ENCODE data around the gene NUP93.

NUP93 gene

GRCh38 chr16:56700631-56701030 lies 29.3 kb upstream of the NUP93 start:
- no peaks in the 10 kb centered on the region for H3K4me1 Mint-ChIP-seq

GRCh38 chr16:56701534-56701933 lies 28.4 kb upstream of the NUP93 start:
- Mint-ChIP-seq H3K27me3 (ENCODE audit: low read depth) (peaks cover 19% of the 10 kb centered on the region), H3K4me1 (no peaks in the 10 kb centered on the region), H3K36me3 (ENCODE audit: low read depth) (no peaks in the 10 kb centered on the region), H3K27ac (no peak overlapping the region), H3K9me3 (peaks cover 7% of the 10 kb centered on the region), H3K4me3 (no peak overlapping the region)
- no peak for TF ChIP-seq CTCF (IDR thresholded peaks at IDR 0.05; ENCODE audit: unreplicated experiment in 3 of 3)

More at GRCh38 chr16:56700631-56701030, 29.3 kb upstream of the NUP93 start:
- H3K27ac Mint-ChIP-seq, result no peak overlapping the region
- peaks cover 7% of the 10 kb centered on the region for H3K9me3 Mint-ChIP-seq
- H3K4me3 Mint-ChIP-seq, result no peak overlapping the region
- no peaks in the 10 kb centered on the region for H3K36me3 Mint-ChIP-seq (ENCODE audit: low read depth)
- TF ChIP-seq CTCF (IDR thresholded peaks at IDR 0.05; ENCODE audit: unreplicated experiment in 3 of 3), result no peak
- H3K27me3 Mint-ChIP-seq (ENCODE audit: low read depth), result peaks cover 20% of the 10 kb centered on the region

- TF ChIP-seq CTCF (IDR thresholded peaks at IDR 0.05; ENCODE audit: unreplicated experiment in 3 of 3), result no peak
- Mint-ChIP-seq H3K36me3 (ENCODE audit: low read depth) (no peaks in the 10 kb centered on the region), H3K27me3 (ENCODE audit: low read depth) (peaks cover 19% of the 10 kb centered on the region), H3K4me3 (no peak overlapping the region), H3K4me1 (no peaks in the 10 kb centered on the region), H3K27ac (no peak overlapping the region), H3K9me3 (peaks cover 2% of the 10 kb centered on the region)
Measured at GRCh38 chr16:56702836-56703235, 27.1 kb upstream of the NUP93 start.

- TF ChIP-seq CTCF (IDR thresholded peaks at IDR 0.05; ENCODE audit: unreplicated experiment in 3 of 3), result no peak
- Mint-ChIP-seq H3K9me3 (no peaks in the 10 kb centered on the region), H3K27ac (no peak overlapping the region), H3K4me1 (no peaks in the 10 kb centered on the region), H3K27me3 (ENCODE audit: low read depth) (peaks cover 20% of the 10 kb centered on the region), H3K4me3 (no peak overlapping the region), H3K36me3 (ENCODE audit: low read depth) (no peaks in the 10 kb centered on the region)
Measured at GRCh38 chr16:56708525-56709442, 21.1 kb upstream of the NUP93 start.

- H3K36me3 Mint-ChIP-seq (ENCODE audit: low read depth), result no peaks in the 10 kb centered on the region
- H3K9me3 Mint-ChIP-seq, result no peaks in the 10 kb centered on the region
- H3K4me1 Mint-ChIP-seq, result no peaks in the 10 kb centered on the region
- no peak overlapping the region for H3K4me3 Mint-ChIP-seq
- H3K27ac Mint-ChIP-seq, result no peak overlapping the region
- H3K27me3 Mint-ChIP-seq (ENCODE audit: low read depth), result peaks cover 21% of the 10 kb centered on the region
- TF ChIP-seq CTCF (IDR thresholded peaks at IDR 0.05; ENCODE audit: unreplicated experiment in 3 of 3), result no peak
Measured at GRCh38 chr16:56709443-56710040, 20.4 kb upstream of the NUP93 start.

Measured in nephron (organoid).